HG02642 (cell line): ENCODE results near the gene NAA25.
"Not testable (repeated sequence)": the region's sequence is repeated elsewhere in the genome, so short reads cannot be mapped to it uniquely, and the experiment has no call there.

Experiments
- ATAC-seq: cut with Tn5 transposase; IDR thresholded peaks from one replicate; pipeline ENCODE4 v1.9.1; 2021; ENCODE audit warnings: mild to moderate bottlenecking; ENCODE audit not compliant: unreplicated experiment, poor library complexity

The NAA25 gene

GRCh38 chr12:112012775-112013600 lies 95.6 kb downstream of the NAA25 start, which contains the start of the genes ERP29 and TMEM116:
TSS of gene ERP29 (plus strand) at chr12:112013426. CDS start at chr12:112013466, 40 bp downstream.
TSS of gene TMEM116 (minus strand) at chr12:112013165. CDS start at chr12:112005270, 7,895 bp downstream.
- peak; percentile 74 for ATAC-seq

- no peak for ATAC-seq
These were observed 96.9 kb downstream of the NAA25 start for GRCh38 chr12:112011685-112012084.

- ATAC-seq: no peak
These were observed 97.9 kb downstream of the NAA25 start for GRCh38 chr12:112010415-112011344.

- not testable (repeated sequence) for ATAC-seq
These were observed 99.0 kb downstream of the NAA25 start for GRCh38 chr12:112009596-112009995.

GRCh38 chr12:112008918-112009317 lies 99.7 kb downstream of the NAA25 start:
- ATAC-seq: no peak

GRCh38 chr12:112007945-112008344 lies 100.6 kb downstream of the NAA25 start:
- no peak for ATAC-seq

- no peak for ATAC-seq
These were observed 102.9 kb downstream of the NAA25 start for GRCh38 chr12:112005419-112006395.

- ATAC-seq: no peak
These were observed 104.5 kb downstream of the NAA25 start for GRCh38 chr12:112004041-112004440.

GRCh38 chr12:112001576-112001975 lies 107.0 kb downstream of the NAA25 start:
- ATAC-seq: no peak

GRCh38 chr12:112000820-112001219 lies 107.8 kb downstream of the NAA25 start:
- no peak for ATAC-seq

GRCh38 chr12:111999129-111999528 lies 109.5 kb downstream of the NAA25 start:
- not testable (repeated sequence) for ATAC-seq

- no peak for ATAC-seq
These were observed 110.6 kb downstream of the NAA25 start for GRCh38 chr12:111998015-111998414.

- ATAC-seq: no peak
These were observed 111.3 kb downstream of the NAA25 start for GRCh38 chr12:111997300-111997699.

GRCh38 chr12:111995782-111996480 lies 112.7 kb downstream of the NAA25 start:
- no peak for ATAC-seq

GRCh38 chr12:111994211-111995111 lies 114.1 kb downstream of the NAA25 start:
- ATAC-seq: peak; percentile 9

- ATAC-seq: peak; percentile 59
These were observed 115.1 kb downstream of the NAA25 start for GRCh38 chr12:111993292-111994150.

GRCh38 chr12:111992464-111992863 lies 116.1 kb downstream of the NAA25 start:
- ATAC-seq: no peak
